Ureter (tissue), 1 donor: Measurements from ENCODE around the gene RPL19. TPM values are rescaled to one million over a fixed set of nuclear protein-coding genes. Genes with fewer than 3 reads are reported as not detected.

Experiments used
- DNase-seq: peaks from one replicate; pipeline ENCODE4 v3.0.0-alpha.2; 2020; ENCODE audit warnings: low spot score
- total RNA-seq: library from RNA; stranded (reverse); gene quantifications from one replicate; pipeline ENCODE4 v1.2.4, GENCODE V29; 2023
- donor health status: DM: yes; HTN: yes; CAD: no.

RPL19 gene
- total RNA-seq, 1 donor from 2014 or later, result 2,156 TPM

DNA sequence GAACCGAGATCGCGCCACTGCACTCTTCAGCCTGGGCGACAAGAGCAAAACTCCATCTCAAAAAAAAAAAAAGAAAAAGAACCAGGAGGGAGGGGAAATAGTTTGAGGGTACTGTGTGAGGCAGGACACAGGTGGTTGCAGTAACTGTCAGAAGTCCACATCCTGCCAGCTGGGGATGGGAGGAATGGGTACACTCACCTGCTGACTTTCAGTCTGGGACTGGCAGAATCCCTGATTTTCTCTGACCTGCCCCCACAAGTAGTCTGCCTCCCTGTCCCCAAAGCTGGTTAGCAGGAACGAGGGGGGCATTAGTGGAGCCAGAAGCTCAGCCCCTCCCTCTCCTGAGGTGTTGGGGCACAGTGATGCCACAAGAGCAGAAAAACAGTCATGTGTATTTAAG lies 27.0 kb upstream of the RPL19 start:
- DNase-seq, result no peak

DNA sequence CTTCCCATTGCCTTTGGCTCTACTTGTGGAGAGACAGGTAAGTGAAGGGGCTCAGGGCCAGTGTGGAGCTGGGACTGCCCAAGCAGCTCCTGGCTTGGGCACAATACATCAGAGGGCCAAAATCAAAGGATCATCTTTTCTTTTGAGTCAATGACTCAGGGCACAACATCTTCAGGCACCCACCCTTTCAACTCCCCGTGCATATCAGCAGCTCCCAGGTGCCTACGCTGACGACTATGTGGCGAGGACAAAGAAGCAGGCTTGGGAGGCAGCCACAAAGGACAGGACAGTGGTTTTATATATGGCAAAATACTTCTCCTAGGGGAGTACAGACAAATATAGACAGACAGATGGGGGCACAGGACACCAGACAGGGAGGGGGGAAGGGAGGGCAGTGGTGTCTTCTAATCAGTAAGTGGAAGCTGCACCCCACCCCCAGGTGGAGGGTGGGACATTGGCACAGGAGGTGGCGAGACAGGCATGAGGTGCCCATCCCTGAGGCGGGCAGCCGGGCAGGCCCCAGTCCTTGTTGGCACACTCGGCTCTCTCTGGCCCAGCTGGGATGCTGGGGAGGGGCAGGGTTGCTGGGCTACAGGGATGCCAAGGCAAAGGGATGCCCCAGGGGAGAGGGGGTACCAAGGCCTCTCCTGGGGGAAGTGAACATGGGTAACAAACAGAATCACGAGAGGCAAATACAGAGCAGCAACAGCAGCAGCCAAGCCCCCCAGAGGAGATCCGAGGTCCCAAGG lies 26.4 kb upstream of the RPL19 start:
- DNase-seq, result no peak

DNA sequence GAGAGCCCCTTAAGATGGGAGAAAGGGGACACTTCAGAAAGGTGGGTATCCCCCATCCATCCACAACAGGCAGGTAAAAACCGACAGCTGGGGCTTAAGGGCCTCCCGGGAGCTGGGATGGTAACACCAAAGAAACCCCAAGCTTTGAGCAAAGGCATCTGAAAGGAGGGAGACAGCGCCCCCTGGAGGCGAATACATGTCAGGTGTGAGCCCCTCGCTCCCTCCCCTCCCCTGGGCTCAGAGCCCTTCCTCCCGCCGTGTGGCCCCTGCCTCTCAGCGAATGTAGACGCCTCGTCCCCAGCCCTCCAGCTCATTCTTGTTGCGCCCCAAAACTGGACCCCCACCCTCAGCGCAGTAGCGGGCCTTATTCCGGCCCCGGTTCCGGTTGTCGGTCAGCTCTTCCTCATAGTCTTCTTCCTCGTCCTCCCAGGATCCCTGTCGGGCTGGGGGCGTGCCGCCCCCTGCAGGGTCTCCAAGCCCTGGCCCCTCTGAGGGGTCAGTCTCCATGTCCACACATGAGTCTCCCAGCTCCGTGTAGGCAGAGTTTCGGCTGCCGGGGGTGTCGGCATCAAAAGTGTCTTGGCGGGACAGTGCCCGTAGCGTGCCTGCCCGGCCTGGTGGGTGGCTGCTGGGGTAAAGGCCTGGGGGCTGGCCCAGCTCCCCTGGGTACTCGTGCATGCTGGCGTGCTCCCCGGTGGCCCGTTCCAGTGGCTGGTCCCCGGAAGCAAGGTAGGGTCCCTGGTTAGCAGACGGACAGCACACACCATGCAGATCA lies 25.0 kb upstream of the RPL19 start:
- no peak for DNase-seq

DNA sequence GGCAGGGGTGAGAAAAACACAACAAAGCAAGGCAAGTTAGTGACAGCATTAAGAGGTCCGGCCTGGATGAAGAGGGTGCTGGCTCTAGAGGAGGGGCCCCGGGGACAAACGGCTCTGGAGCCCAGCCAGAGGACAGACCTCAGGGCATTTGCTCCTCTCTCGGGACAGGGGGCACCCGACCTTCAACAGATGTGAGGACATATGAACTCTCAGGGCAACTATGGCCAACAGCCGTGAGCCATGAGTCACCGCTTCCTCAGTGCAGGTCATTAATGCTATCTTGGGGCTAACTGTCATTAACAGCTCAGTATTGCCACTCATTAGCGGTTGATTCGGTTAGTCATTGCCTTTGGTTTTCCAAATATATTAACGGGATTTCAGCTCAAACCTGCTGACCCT lies 24.4 kb upstream of the RPL19 start:
- DNase-seq, result no peak

DNA sequence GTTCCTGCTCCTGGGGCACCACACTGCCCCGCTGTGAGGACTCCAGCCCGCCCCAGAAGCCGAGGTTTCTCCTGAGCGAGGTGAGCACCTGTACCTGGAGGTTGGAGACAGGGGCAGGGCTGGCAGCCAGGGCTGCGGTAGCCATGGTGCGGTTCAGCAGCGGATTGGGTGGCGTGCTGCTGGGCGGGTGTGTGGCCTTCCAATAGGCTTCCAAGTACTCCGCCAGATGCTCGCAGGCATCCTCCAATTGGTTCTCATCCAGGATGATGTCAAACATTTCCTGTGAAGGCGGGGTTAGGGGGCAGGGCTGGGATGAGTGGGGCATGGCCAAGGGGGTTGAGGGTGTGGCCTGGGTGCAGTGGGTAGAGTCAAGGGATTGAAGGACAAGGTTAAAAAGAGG lies 22.8 kb upstream of the RPL19 start:
- DNase-seq, result no peak

DNA sequence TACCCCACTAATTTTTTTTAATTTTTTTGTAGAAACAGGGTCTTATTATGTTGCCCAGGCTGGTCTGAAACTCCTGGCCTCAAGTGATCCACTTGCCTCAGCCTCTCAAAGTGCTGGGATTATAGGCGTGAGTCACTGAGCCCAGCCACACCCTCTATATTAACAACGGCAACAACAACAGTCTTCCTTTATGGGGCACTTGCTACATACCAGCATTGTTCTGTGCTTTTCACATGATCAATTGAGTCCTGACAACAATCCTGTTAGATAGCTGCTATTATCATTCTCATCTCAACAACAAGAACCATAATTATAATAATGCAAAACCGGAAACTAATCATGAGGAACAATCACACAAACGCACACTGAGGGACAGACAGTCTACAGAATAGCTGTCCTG lies 21.5 kb upstream of the RPL19 start:
- no peak for DNase-seq

DNA sequence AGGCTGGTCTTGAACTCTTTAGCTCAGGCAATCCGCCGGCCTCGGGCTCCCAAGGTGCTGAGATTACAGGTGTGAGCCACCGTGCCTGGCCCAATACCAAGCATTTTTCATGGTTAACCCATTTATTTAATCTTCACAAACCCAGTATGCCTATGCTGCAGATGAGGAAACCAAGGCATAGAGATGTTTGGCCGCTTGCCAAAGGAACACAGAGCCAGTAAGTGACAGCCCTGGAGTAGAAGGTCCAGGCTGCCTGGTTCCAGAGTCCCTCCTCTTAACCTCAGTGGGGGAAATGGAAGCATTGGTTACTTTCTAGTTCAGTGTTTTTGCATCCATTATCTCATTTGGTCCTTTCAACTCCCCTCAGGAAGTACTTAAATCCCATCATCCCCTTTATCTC lies 18.8 kb upstream of the RPL19 start:
- DNase-seq, result no peak

DNA sequence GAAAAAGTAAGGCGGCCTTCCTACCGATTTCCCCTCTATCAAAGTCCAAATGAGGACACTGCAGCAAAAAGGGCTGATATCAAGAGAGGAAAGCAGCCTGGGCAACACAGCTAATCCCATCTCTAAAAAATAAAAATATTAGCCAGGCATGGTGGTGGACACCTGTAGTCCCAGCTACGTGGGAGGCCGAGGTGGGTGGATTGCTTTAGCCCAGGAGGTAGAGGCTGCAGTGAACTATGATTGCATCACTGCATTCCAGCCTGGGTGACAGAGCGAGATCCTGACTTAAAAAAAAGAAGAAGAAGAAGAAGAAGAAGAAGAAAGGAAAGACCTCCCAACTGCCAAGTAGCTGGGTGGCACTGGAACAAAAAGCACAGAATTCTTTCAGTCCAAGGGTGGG lies 17.0 kb upstream of the RPL19 start:
- DNase-seq, result no peak

DNA sequence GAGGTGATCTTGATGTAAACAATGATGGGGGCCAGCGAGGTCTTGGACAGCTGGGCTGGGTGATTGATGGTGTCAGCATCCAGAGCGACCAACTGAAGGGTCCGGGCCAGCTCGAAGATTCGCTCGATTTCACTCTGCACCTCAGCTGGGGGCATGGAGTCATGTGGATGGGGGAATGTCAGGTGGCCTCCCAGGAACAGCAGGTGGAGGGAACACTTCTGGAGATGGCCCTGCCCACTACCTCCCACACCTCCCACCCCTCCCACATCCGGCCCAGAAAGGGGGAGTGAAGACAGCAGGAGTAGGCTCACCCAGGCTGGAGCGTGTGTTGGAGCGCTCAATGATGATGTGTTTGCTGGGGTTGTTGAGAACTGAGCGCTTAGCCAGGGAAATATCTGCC lies 16.4 kb upstream of the RPL19 start:
- DNase-seq, result no peak

DNA sequence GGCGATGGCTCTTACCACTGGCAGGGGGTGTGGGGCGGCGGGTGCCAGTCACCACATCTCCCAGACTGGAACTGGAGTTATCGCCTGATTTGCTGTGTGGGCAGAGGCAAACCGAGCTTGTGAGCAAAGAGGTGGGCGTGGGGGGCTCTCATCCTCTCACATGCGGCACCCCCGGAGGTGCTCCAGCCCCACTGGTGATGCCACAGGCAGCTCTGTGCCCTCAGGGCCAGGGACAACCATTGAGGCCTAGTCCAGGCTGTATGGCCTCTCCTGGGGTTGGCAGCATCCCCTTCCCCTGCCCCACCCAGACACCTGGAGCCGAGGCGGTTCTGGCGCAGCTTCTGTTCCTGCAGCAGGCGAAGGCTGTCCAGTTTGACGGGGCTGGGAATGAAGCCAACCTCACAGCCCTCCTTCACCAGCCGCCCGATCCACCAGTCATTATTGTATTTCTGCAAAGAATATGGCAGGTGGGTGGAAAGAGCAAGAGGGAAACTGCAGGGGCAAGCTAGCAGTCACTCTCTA lies 13.5 kb upstream of the RPL19 start:
- no peak for DNase-seq

DNA sequence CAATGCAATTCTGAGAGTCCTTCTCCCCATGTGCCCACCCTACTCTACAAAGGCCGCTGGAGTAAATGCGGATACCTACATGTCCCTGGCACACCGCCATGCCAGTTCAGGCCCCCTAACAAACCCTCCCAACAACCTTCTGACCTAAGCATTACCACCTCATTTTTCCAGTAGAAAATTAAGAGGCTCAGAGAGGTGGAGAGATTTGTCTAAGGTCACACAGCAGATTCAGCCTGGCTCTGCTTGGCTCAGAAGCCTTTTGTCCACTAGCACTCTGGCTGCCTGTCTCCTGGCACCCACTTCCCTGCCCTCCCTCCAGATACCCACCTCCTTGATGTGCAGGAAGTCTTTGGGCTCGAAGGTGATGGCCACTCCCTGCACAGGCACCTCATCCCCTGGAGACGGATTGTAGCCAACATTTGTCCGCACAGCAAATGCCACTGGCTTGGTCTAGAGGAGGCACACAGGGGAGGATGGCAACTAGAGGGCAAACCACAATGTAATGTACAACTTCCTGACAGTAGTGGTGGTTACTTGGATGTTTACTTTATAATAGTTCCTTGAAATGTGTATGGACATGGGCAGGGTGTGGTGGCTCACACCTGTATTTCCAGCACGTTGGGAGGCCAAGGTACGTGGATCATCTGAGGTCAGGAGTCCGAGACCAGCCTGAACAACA lies 12.8 kb upstream of the RPL19 start:
- no peak for DNase-seq

DNA sequence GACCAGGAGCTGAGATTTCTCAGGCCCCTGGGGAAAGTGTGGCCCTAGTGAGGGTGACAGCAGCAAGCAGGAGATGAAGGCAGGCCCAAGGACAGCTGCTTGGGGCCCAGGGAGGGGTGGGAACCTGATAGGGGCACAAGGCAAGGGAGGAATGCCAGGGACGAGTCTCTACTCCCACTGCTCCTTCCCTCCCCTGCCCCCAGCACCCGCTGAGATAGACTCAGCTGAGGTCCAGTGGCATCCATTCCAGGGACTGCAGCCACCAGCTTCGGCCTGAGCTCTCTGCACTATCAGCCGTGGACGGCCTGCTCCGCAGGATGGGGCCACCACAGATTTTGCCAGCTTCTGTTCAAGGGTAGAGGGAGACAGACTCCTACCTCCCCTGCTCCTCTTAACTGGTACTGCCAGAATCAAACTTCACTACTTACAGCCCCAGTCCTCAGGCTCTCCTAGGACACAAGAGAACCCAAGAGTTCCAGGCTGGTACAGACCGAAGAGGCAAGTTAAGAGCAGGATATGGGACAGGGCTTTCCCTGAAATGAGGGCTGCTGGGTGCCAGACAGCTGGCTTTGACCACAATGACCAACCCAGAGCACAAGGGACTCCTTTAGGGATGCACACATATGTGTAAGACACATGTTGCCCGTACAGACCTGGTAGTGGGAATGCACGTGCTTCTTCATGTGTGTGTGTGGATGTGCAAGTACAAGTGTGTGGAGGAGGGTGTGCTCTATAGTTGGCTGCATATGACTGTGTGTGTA lies 8.2 kb upstream of the RPL19 start:
- DNase-seq, result no peak

DNA sequence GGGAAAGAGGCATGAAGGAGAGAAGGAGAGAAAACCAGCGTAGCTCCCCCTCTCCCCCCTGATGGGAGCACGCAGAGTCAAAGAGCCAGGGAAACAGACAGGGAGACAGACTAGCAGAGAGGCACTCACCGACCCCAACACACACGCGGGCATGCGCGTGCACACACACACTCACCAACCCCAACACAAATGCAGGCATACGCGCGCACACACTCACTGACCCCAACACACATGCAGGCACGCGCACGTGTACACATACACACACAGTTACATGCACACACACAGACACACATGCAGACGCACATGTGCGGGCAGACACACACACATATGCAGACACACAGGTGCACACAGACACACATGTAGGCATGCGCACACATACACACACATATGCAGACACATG lies 7.2 kb upstream of the RPL19 start:
- no peak for DNase-seq

DNA sequence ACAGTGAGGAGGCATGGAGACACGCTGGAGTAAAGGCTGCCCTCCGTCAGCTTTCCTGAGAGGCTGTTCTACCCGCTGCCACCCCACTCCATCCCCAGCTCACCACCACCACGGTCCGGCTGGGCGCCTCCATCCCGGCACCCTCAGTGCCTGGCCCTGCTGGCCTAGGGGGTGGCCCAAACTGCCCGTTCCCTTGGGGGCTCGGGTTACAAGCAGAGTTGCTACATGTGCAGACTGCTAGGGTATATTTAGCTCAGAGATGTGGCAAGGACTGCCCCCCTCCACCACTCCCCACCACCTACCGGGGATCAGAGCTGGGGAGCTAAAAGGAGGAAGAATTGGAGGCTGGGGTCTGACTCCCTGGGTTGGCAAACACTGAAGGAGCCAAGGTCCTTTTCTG lies 6.7 kb upstream of the RPL19 start:
- no peak for DNase-seq

DNA sequence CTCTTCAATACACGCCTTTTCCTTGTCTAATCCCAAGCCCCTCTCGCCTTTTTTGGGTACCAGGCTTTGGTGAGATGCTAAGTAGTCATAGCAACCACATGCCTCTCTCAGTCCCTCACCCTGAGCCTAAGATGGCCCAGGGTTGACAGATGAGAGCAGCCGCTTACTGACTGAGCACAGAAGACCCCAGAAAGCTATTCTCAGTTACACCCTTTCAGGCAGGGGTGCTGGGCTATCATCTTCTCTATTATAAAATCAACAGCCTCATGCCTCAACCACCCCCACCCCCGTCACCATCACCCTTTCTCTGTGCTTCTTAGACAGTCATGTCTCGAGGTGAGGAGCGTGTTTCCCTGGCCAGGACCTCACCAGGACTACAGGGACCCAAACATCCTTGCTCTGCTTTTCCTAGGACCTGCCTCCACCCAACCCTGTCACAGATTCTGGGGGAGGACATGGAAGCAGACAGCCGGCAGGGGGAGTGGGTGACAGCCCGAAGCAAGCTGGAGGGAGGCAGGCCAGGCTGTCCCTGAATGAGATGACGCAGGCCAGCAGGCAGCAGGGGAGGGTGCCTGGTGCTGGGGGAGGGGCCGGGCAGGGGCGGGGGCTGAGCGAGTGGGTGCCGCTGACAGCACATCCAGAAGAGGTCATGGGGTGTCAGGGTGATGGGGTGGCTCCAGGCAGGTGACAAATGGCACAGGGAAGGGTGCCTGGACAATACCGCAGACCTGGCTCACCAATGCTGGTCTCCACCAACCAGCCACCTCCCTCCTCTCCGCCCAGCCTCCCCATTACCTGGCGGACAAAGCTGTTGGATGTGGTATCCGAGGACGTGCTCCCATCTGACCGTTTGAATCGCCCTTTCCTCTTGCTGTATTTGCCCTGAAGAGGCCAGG lies 5.7 kb upstream of the RPL19 start:
- no peak for DNase-seq

DNA sequence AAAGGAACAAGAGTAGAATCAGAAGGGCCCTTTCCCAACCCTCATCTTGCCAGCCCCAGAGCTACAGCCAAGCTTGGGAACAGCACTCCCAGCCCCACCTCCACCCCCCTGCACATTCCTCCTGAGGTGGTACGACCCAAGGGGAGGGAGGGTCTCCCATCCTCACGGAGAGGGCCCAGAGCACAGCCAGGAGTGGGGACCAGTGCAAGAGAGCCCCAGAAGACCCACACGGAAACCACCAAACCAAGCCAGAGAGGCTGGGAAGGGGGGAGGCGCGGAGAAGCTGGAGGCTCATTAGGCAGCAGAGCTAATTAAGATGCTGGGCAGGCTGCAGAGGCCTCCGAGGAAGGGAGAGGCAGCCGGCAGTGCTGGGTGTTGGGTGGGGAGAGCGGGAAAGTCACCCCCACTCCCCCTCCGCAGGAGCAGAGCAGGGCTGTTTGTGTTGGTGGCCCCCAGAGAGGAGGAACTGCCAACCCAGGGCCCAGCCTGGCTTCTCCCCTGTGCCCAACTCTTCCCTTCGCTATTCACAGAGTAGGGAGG lies 5.0 kb upstream of the RPL19 start:
- DNase-seq, result no peak

DNA sequence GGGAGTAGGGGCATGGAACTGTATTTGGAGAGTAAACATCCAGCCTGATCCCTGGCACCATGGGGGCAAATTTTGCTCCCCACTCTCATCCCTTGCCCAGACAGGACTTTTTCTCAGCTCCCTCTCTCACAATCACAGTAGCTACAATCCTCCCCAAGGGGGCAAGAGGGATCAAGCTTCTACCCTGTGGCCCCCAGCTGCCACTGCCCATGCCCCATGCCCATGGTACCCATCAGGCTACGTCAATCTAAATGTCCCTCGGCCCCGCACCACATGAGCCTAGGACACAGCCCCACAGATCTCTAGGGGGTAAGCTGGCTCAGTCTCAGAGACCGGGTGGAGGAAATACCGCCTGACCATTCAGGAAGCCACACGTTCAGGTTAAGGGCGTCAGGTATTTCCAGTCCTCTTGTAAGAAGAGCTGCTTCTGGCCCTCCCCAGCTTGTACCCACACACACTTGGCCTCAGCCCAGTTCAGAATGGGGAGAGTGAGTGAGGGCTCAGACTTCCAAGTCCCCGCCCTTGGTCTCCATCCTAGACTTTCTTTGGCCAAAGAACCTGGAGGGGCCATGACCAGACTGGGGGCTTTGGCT lies 4.4 kb upstream of the RPL19 start:
- no peak for DNase-seq

DNA sequence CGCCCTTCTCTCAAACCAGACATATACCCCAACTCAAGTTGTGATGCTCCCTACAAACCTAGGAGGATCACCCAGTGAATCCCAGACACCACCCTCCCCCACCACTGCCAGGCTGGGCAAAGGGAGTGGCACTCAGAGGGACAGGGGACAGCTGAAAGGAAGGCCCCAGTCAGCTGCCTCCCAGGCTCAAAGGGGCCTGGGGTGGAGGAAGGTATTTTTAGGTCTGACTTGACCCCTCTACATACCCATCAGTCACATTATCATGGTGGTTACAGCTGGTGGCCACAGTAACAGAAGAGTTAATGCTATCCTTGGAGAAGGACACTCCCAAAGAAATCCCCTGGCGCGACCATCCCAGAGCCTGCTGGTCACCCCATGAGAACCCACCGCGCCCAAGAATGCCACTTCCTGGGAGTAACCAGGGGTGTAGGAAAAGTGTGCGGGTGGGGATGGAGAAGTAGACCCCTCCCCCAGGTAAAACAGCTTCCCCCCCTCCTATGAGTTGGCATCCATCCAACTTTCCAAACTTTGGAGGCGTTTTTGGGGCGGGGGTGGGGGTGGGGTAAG lies 3.8 kb upstream of the RPL19 start:
- DNase-seq, result no peak

DNA sequence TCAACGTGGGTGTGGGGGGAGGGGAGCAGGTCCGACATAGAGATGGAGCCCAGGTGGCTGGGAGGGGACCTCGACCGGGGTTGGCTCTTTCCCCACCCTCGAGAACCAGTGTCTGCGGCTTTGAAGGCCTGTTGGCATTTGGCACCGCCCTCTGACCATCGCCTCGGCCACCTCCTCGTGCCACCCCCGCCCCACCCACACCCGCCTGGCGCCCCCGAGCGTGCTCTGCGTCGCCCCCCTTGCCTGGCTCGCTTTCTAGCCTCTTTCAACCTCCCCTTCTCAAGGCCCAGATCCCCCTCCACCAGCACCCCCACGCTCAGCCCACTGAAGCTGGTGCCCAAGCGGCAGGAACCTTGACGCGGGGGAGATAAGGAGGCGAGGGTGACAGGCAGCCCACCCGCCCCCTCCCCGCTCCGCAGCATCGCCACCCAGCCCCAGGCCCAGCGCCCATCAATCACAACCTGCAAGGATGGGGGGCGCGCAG lies 3.2 kb upstream of the RPL19 start:
- no peak for DNase-seq
